Fibroblast of gingiva (primary cell): ENCODE results near the gene C2orf78.
A peak's percentile ranks its signal among the peaks of the same experiment; 100 is the strongest.
"Not testable (repeated sequence)": the region's sequence is repeated elsewhere in the genome, so short reads cannot be mapped to it uniquely, and the experiment has no call there.

ENCODE experiments used
- DNase-seq: peaks from one replicate; pipeline ENCODE4 v3.0.0-alpha.2; 2011; ENCODE audit warnings: low read depth

C2orf78 gene

GRCh38 chr2:73779467-73780236, 4.3 kb upstream of the C2orf78 start, which contains the start of gene DUSP11:
DUSP11 (minus strand) TSS chr2:73780103; CDS start chr2:73779974, 129 bp downstream.
- DNase-seq, result peak; percentile 88

GRCh38 chr2:73780237-73780582, 3.8 kb upstream of the C2orf78 start:
- no peak for DNase-seq

DNA sequence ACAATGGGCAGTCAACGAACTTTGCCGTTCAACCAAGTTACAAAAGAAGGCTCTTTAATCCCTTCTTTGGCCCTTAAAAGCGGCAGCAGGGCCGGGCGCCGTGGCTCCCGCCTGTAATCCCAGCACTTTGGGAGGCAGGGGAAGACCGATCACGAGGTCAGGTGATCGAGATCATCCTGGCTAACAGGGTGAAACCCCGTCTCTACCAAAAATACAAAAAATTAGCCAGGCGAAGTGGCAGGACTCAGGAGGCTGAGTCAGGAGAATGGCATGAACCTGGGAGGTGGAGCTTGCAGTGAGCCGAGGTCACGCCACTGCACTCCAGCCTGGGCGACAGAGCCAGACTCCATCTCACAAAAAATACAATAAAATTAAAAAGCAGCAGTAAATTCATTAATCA, 581 bp upstream of the C2orf78 start:
- DNase-seq, result not testable (repeated sequence)

GRCh38 chr2:73811878-73812277, 27.9 kb downstream of the C2orf78 start:
- DNase-seq, result no peak

- DNase-seq, result no peak
Measured at GRCh38 chr2:73812635-73813034, 28.7 kb downstream of the C2orf78 start.

- no peak for DNase-seq
Measured at GRCh38 chr2:73818296-73818695, 34.3 kb downstream of the C2orf78 start.

DNA sequence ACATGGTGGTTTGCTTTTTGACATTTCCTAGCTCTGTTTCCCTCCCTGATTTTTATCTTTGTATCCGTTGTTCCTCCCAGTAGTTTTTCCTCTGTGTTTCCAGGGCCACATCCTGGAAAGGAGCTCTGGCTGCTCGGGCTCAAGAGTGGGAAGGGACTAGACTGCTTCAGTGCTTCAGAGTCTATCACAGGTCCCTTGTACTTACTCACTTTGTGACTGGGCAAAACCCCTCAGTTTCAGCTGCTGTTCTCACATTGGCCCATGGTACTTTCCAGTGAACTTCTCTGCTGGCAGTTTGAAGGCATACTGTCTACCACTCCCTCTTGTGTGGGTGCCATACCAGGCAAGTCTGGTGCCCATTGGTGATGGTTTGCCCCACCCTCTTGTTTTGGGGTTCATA, 37.2 kb downstream of the C2orf78 start:
- no peak for DNase-seq

- no peak for DNase-seq
Measured at GRCh38 chr2:73821669-73822068, 37.7 kb downstream of the C2orf78 start.

DNA sequence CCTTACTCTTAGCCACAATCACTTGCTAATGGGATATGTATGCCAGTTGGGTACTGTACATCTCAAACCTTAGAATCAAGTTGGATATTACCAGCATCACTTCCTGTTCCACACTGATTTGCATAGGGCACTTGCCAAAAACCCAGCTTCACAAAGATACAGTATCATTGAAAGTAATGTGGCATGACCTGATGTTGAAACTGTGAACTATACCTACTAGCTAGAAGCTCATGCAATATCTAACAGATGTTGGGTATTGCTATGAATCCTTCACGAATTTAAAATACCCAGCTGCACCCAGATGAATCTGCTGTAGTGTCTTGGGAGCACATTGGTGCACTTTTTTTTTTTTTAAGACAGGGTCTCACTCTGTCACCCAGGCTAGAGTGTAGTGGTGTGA, 38.3 kb downstream of the C2orf78 start:
- no peak for DNase-seq

DNA sequence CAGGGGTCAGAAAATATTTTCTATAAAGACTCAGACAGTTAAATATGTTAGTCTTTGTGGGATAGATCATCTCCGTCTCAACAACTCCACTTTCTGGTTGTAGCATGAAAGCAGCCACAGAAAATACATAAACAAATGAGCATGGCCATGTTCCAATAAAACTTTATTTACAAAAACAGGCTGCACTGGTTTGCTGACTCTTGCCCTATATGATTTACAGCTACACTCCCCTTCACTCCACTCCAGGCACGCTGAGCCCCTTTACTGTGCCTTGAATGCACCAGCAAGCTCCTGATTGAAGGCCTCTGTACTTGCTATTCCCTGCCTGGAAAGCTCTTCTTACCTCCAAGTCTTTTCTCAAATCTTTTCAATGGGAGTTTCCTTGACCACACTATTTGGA, 39.0 kb downstream of the C2orf78 start:
- DNase-seq, result no peak

- no peak for DNase-seq
Measured at GRCh38 chr2:73823416-73823815, 39.4 kb downstream of the C2orf78 start.

DNA sequence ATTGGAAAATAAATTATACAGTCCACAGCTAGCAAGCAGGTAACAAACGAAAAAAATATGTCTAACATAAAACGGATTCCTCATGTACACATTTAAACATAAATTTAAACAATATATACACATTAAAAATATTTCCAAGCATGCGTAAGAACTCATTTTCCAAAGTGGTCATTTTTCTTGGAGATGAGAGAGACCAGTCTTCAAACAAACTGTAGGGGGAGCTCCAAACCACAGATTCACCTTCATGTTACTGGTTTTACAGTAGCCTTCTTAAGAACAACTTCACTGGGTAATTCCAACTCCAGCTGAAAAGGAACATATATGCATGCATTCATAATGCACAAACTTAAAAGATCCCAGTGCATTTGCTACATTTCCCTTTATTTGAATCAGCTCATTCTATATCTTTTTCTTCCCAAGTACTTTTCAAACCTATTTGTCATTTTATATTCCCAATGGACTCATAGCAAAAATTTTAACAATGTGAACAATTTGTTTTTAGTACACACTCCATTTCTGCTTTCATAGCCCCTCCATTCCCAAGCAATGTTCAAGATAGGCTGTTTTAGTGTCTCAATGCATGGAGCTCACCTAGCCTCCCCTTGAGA, 40.0 kb downstream of the C2orf78 start:
- DNase-seq, result peak; percentile 78

- no peak for DNase-seq
Measured at GRCh38 chr2:73825408-73825807, 41.4 kb downstream of the C2orf78 start.

GRCh38 chr2:73827018-73827417, 43.0 kb downstream of the C2orf78 start:
- DNase-seq, result peak; percentile 24

DNA sequence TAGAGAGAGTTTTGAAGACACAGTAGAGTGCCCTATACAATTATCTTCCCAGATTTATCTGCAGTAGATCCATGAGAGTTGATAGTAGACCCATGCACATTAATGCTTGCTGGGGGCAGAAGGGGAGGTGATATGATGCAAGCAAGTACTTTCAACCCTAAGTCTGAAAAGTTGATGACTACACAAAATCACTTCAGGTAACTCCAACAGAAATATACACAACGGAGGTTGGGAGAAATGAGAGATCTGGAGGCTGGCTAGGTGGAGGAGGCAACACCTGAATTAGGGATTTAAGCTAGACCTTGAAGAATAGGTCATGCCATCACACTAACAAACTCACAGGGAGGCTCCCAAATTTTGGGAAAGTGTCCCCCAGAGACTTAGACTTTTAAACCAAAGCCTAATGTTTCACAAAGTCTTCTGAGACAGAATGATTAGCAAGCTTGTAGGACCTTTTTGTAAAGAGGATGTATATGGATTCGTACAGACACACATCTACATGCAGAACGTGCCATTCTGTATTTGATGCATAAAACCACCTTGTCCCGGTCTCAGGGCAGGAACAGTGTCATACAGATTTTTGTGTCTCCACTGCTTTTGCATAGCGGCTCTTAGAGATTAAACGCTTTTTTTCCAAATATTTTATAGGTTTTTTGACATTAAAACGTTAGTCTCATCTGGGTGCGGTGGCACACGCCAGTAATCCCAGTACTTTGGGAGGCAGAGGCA, 43.8 kb downstream of the C2orf78 start:
- DNase-seq, result no peak

DNA sequence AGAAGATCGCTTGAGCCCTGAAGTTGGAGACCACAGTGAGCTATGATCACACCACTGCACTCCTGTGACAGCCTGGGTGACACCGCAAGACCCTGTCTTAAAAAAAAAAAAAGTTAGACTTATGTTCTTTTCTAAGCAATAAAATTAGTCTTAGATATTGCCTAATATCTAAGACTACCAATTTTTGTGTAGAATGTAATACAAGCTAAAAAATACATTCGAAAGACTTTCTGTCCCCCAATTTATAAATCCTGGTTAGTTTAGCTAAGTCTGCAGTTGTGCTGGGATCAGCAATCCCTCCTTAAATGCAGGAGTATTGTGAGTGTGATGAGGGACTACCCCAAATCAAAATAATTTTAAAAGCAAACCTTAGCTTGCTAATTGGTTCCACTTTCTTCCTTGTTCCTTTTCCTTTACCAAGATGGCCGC, 44.4 kb downstream of the C2orf78 start:
- DNase-seq, result no peak

DNA sequence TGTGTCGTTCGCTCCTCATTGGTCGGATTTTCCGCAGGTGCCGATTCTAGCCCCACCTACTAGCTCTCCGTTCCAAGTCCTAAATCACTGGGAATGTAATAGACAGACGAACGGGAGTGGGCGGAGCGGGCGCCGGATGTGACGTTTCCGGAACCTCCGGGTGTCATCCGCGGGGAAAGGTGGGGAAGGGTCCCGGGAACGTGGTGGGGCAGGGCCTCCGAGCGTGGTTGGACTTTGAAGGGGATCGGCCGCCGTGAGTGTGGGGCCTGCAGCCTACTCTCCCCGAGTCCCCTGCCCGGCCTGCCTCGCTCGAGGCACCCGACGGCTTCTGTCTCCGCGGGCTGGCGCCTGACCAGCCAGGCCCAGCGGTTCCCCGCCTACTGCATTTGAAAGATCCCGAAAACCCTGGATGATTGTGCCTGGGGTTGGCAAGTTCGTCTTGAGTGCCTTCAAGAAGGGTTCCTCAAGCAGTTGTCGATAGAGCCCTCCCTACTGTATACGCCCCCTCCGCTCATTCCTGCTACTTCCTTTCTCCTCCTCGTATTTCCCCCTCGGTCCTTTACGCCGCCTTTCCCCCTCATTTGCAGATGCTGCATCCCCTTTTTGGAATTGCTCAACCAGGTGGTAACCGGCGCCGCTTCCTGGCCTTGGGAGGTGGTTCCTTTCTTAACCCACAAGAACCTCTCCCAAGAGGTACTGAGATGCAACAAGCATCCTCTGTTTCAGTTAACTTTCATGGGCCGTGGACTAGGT, 45.0 kb downstream of the C2orf78 start, which contains the start of gene STAMBP:
Gene STAMBP, plus strand, starts transcription at position 144 of the 753 bp plus-strand sequence. CDS start 1,896 bp downstream, outside the sequence.
- peak; percentile 91 for DNase-seq

DNA sequence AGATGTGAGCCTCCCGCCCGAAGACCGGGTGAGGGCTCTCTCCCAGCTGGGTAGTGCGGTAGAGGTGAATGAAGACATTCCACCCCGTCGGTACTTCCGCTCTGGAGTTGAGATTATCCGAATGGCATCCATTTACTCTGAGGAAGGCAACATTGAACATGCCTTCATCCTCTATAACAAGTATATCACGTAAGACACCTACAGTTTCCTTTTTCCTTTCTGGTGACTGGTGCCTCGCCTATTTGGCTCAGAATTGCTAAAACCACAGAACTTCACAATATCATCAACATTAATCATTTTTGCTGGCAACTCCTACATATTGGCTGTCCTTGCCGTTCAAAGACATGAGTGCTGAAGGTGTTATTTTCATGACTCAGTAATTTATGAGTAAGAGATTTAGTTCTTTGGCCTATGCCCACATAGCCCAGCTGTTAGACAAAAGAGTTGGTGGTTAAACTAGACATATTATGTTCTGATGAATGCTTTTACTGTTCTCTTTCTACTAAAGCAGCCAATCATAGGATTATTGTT, 47.0 kb downstream of the C2orf78 start:
- peak; percentile 69 for DNase-seq

DNA sequence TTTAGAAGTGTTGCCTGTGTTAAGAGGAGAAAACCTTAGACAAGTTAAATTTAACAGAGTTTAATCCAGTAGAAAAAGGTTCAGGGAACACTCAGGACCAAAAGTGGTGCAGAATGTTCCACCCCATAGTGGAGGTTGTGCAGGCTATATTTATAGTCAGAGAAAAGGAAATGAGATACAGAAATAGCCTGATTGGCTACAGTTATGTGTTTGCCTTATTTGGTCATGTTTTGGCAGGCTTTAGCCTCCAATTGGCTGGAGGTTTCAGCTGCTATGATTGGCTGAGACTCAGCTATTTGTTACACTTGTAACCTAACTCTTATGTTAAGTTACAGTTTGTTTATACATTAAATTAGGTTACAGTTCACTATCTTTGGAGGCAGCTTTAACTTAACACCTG, 48.9 kb downstream of the C2orf78 start:
- peak; percentile 69 for DNase-seq

GRCh38 chr2:73836141-73836943, 52.4 kb downstream of the C2orf78 start:
- no peak for DNase-seq
